GM13976 (cell line): ENCODE results near the gene CERS2.

Experiments
- DNase-seq: peaks from one replicate; pipeline ENCODE4 v3.0.0; 2012; ENCODE audit warnings: low spot score
- CTCF ChIP-seq: IDR thresholded peaks from 2 replicates; pipeline ENCODE4 v1.5.1; 2012; ENCODE audit warnings: borderline replicate concordance, mild to moderate bottlenecking; ENCODE audit not compliant: insufficient read depth; ENCODE audit errors: extremely low read depth, missing control alignments, control extremely low read depth
- in situ Hi-C: fragments of 300-500 bp; cut with MboI; formaldehyde crosslinking; loops from one replicate; pipeline ENCODE4 v1.12.0; 2022; ENCODE audit warnings: low sequenced_read_pairs, mixed read lengths, inconsistent platforms; ENCODE audit not compliant: unreplicated experiment

CERS2 gene

GRCh38 chr1:150974580-150975478 lies at the start of gene CERS2:
Gene CERS2 (minus strand): TSS chr1:150974835. CDS start chr1:150969090, 5,745 bp downstream.
- TF ChIP-seq CTCF = no peak
- in situ Hi-C loops = no loop called here
- DNase-seq = peak; percentile 89

GRCh38 chr1:151013518-151013917 lies 38.9 kb upstream of the CERS2 start:
- in situ Hi-C loops = no loop called here
- no peak for DNase-seq
- no peak for TF ChIP-seq CTCF

- TF ChIP-seq CTCF = no peak
- DNase-seq = no peak
- in situ Hi-C loops = no loop called here
Observed at GRCh38 chr1:151012684-151013471, 38.2 kb upstream of the CERS2 start.

- in situ Hi-C loops = no loop called here
- no peak for TF ChIP-seq CTCF
- no peak for DNase-seq
Observed at GRCh38 chr1:151011154-151011850, 36.7 kb upstream of the CERS2 start.

GRCh38 chr1:151010346-151010726 lies 35.7 kb upstream of the CERS2 start:
- in situ Hi-C loops = no loop called here
- TF ChIP-seq CTCF = no peak
- no peak for DNase-seq

- TF ChIP-seq CTCF = no peak
- in situ Hi-C loops = no loop called here
- no peak for DNase-seq
Observed at GRCh38 chr1:151009674-151010345, 35.2 kb upstream of the CERS2 start.
